ENCODE results near the gene KRT36.

Gene KRT36

DNA sequence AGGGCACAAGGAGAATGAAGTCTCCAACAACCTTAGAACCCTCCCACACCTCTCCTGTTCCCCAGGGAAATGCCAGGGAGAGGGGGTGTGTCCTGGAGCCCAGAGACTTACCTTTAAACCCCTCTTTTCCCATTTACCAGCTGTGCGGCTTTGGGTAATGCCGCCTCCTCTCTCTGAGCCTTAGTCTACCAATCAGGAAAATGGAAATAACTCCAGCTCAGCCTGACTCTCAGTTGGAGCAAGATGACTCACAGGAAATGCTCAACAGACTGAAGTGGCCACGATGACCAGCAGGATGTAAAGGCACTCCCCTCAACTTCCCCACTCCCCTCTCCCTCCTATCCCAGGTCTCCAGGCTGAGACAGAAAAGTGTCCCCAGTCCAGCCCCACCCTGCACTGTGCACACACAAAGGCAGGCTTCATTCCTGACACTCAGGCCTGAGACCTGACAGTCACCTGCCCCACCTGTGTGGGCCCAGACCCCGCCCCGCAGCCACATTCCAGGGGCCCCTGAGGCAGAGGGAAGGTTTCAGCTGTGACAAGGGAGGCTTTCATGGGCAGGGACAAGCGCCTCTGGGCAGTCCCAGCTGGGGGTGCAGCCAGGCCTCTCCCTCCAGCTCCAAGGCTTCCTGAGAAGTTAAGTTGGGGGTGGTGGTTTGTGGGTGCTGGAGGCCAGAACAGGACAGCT is 32.0 kb upstream of the KRT36 start:
- DNase-seq = peak; percentile 74

DNA sequence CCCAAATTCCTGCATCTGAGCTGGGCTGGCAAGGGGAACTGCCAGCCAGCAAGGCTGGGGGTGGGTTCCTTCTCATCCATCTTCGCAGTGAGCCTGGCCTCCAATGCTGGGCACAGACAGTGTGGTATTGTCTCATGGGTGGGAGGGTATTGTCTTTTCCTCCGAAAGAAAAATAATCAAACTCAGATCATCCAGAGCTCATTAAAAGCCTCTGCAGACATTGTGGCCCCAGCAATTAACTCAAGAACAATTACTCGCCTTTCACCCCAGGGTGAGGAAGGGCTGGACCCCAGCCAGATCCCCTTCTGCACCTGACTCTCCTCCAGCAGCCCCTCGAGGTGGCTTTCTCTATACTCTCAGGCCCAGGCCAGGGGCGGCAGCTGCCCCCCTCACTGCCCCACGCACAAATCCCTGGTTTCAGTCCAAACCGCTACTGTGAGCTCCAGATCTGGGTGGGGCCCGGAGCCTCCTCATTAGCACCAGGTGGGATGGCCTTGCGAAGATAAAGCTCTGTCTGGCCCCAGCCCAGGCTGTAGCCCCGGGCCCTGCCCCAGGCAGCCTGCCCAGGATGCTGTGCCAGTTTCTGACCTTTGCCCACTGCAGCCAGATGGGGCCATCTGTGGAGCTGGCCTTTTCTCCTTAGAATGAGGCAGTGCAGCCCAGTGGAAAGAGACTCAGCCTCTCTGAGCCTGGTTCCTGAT is 31.3 kb upstream of the KRT36 start:
- no peak for DNase-seq

- no peak for DNase-seq
Observed at GRCh38 chr17:41519501-41520224, 30.0 kb upstream of the KRT36 start.

DNA sequence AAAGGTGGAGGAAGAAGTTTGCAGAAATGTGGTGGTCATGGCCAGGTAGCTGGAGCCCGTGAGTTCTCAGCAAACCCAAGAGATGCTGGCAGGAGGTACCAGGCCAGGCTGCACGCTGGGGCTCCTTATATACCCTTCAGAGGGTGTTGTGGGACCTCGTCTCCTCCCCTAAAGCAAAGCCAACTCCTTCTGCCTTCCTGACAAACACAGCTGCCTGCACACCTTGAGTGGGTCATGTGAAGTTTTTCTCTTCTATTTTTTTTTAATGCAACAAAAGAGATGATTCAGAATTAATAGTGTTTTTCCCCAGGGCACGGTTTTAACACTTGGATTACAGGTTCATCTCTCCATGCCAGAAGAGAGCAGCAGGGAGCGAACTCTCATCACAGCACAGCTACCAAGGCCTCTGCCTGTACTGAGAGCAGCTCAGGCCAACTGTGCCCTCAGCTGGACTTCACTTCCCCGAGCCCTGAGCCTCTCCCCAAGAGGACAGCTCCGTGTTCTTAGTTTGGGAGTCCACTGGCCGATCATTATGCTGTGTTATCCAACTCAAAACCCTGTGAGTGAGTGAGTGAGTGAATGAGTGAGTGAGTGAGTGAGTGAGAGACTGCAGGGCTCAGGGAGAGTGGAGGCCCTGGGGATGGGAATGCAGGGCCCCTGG is 29.2 kb upstream of the KRT36 start, which contains the start of gene KRT15:
KRT15 (minus strand) TSS at position 102 of the 661 bp plus-strand sequence; CDS start at position 39, 63 bp downstream.
- DNase-seq = no peak

DNA sequence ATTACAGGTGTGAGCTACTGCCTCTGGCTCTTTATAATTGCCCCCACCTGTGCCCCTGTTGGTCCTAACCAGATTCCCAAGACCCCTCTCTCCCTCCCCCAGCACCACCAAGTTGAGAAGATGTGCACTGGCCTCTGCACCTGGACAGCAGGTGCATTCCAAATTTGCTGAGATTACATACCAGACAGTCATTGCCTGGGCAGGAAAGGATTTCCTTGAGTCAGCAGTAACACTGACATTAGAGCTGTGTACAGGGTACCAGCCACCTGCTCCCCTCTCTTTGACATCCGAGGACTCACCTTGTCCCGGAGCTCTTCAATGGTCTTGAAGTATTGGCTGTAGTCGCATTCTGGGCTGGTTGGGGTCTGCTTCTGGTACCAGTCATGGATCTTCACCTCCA is 28.3 kb upstream of the KRT36 start:
- no peak for DNase-seq

GRCh38 chr17:41516830-41517283 is 27.1 kb upstream of the KRT36 start:
- DNase-seq = no peak

GRCh38 chr17:41516147-41516829 is 26.6 kb upstream of the KRT36 start:
- DNase-seq = no peak

DNA sequence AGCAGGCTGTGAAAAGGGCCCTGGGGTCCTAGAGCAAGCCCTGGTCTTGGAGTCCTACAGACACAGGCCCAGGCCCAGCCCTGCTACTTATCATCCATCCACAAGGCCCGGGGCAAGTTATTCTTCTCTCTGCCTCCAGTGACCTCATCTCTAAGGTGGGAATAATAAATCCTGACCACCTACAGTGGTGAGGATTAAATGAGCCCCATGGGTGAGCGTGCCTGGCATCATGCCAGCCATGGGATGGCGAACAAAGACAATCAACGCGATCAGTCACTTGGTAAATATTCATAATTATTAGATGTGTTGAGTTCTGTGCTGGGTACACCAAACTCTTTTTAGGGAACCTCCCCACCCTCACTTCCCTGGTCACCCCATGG is 23.4 kb upstream of the KRT36 start:
- DNase-seq = no peak

DNA sequence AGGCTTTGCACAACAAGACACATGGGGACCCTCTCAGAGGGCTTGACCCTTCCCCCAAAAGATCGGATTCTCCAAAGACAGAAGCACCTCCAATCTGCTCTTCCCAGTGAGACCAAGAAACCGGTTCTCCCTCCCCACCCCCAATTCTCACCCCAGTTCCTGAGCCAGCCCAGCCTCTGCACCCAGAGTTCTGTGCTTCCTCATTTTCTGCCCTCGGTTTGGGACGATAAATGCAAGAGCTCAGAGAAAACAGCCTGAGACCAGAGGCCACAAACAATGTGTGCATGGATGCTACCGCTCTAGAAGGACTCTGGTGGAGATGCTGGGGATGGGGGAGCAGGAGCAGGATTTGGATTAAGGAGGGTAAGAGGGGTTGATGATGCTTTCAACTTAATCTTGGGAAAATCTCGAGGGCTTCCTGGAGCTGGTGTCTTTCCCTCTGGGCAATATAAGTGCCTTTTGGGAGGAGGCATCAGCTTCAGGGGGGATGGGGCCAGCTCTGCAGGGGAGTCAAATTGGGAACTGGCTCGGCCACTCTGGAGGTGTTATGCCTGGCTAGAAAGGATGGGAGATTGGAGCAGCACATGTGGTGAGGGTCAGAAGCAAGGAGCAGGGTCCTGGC is 22.9 kb upstream of the KRT36 start:
- no peak for DNase-seq

DNA sequence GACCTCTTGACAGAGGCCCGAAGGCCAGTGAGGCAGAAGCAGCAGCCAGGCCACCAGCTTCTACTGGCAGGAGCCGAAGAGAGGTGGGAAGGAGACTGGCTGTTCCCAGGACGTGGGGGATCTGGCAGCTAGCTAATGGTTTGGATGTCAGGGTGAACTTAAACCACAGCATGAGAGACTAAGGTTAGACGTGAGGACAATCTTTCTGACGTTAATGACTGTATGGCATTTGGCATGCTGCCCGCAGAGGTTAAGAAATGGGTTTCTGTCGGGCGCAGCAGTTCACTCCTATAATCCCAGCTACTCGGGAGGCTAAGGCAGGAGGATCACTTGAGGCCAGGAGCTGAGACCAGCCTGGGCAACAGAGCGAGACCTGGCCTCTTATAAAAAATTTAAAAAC is 22.0 kb upstream of the KRT36 start:
- no peak for DNase-seq

DNA sequence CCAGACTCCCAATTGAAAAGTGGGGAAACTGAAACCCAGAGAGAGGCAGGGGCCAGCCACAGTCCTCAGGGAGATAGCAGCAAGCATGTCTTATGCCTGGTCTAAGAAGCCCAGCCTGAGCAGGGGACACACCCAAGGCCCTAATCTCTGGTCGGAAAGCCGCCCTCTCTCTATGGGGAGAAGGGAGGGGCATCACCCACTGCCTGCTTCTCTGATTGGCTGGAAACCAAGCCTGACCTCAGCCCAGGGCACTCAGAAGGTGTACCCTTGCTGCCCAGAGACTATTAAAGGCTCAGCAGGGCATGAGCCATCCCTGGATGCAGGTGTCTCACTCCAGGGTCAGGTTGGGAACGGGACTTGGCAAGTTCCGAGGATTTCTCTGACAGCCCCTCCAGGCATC is 21.4 kb upstream of the KRT36 start:
- no peak for DNase-seq

GRCh38 chr17:41510251-41511065 is 20.7 kb upstream of the KRT36 start:
- DNase-seq = no peak

DNA sequence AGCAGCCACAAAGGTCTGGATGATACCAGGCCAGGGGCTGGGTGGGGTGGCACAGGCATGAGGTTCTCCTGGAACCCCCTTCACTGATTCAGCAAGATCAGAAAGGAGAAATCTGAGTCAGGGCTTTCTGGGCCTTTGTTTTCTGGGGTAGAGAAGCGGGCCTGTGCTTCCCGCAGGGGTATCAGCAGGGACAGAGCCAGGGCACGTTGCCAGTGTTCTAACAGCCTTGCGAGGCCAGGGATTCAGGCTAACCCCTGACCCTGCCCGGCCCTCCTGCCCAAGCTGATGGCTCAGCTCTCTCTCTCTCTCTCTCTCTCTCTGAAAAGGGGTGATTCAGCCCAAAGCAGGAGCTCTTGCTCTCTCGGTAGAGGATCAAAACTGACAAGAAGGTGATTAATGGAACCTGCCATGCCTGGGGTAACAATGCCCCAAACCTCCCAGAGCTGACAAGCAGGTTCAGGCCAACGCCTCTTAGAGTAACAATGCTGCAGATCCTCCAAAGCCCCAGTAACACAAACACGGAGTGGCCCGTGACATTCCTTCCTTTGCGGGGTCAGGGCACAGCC is 17.7 kb upstream of the KRT36 start:
- no peak for DNase-seq

- DNase-seq = no peak
Observed at GRCh38 chr17:41505809-41506767, 16.4 kb upstream of the KRT36 start.

DNA sequence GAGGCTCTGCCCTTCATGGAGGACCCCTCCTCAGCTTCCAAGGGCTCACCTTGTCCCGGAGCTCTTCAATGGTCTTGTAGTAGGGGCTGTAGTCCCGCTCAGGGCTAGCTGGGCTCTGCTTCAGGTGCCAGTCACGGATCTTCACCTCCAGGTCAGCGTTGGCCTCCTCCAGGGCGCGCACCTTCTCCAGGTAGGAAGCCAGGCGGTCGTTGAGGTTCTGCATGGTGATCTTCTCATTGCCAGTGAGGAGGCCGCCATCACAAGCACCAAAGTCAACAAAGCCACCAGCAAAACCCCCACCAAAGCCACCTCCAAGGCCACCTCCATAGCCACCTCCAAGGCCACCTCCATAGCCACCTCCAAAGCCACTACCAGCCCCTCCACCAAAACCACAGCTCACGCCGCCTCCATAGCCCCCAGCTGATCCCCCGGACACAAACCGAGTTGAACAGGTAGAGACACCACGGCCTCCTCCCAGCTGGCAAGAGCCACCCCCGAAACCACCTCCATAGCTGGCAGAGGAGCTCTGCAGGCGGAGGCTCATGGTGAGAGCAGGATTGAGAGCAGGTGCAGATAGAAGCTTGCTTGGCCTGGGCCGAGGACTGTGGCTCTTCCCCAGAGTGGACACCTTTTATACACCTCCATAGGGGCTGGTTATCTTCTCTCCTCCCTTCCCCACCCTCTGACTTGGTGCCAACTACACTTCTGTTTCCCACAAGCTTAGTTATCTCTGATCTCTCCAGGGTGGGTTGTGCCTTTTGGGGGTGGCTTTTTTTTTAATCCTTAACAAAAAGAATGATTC is 15.5 kb upstream of the KRT36 start, which contains the start of gene KRT13:
KRT13 (minus strand) TSS at position 606 of the 802 bp plus-strand sequence; CDS start at position 544, 62 bp downstream.
- DNase-seq = no peak

- DNase-seq = peak; percentile 26
Observed at GRCh38 chr17:41504246-41504977, 14.7 kb upstream of the KRT36 start.

GRCh38 chr17:41503202-41503601 is 13.5 kb upstream of the KRT36 start:
- DNase-seq = no peak

All from fibroblast of upper back skin (primary cell).